ENCODE results near the gene MRPS27. TPM values are rescaled to one million over a fixed set of nuclear protein-coding genes. Genes with fewer than 3 reads are reported as not detected.

Gene MRPS27
- total and polyA plus RNA-seq, 2 of the 13 experiments (the other 11 are each of a cell fraction or from before 2014, with no cell fraction given) = 71.8 to 115 TPM

GRCh38 chr5:72319976-72320752 is at the start of gene MRPS27, which contains the start of gene PTCD2 (continued):
- TF ChIP-seq NFIB (CRISPR knock-in tag; IDR thresholded peaks at IDR 0.05; ENCODE audit: borderline replicate concordance) = no peak
- no peak for TF ChIP-seq ZNF850 (CRISPR knock-in tag; conservative IDR thresholded peaks at IDR 0.05)
- no peak for TF ChIP-seq ZSCAN20 (CRISPR knock-in tag; IDR thresholded peaks at IDR 0.05; ENCODE audit: borderline replicate concordance)
- no peak for TF ChIP-seq ZNF256 (CRISPR knock-in tag; conservative IDR thresholded peaks at IDR 0.05)
- TF ChIP-seq ZFP90 (CRISPR knock-in tag; IDR thresholded peaks at IDR 0.05; ENCODE audit: borderline replicate concordance) = no peak
- TF ChIP-seq PHF21A (CRISPR knock-in tag; IDR thresholded peaks at IDR 0.05) = 0 out of 2 replicates have a peak, but pooled peaks have one; percentile 59
- TF ChIP-seq ZNF570 (CRISPR knock-in tag; IDR thresholded peaks at IDR 0.05; ENCODE audit: borderline replicate concordance) = no peak
- no peak for TF ChIP-seq GPBP1L1 (CRISPR knock-in tag; IDR thresholded peaks at IDR 0.05)
- TF ChIP-seq ZNF383 (CRISPR knock-in tag; IDR thresholded peaks at IDR 0.05; ENCODE audit: borderline replicate concordance) = no peak
- no peak; the same call in 1 of the 2 replicates for TF ChIP-seq ZNF776 (CRISPR knock-in tag; IDR thresholded peaks at IDR 0.05)
- TF ChIP-seq ATF7-NPFF (CRISPR knock-in tag; IDR thresholded peaks at IDR 0.05; ENCODE audit: low read depth) = peak; percentile 50; the same call in 1 of the 2 replicates
- TF ChIP-seq KLF6 (CRISPR knock-in tag; IDR thresholded peaks at IDR 0.05) = peak; percentile 75
- TF ChIP-seq KLF16 (CRISPR knock-in tag; IDR thresholded peaks at IDR 0.05) = peak in 1 of 2 experiments; percentile 84; a peak in 2 of 4 replicates
- TF ChIP-seq ZMYM2 (CRISPR knock-in tag; IDR thresholded peaks at IDR 0.05) = no peak
- TF ChIP-seq SIN3A (IDR thresholded peaks at IDR 0.05; ENCODE audit: borderline replicate concordance, low read depth, low read length) = no peak
- TF ChIP-seq RBFOX2 (IDR thresholded peaks at IDR 0.05; ENCODE audit: low read depth, low read length) = peak; percentile 69
- TF ChIP-seq FOSL1 (CRISPR knock-in tag; IDR thresholded peaks at IDR 0.05; ENCODE audit: borderline replicate concordance) = no peak
- TF ChIP-seq, protein P1, sequence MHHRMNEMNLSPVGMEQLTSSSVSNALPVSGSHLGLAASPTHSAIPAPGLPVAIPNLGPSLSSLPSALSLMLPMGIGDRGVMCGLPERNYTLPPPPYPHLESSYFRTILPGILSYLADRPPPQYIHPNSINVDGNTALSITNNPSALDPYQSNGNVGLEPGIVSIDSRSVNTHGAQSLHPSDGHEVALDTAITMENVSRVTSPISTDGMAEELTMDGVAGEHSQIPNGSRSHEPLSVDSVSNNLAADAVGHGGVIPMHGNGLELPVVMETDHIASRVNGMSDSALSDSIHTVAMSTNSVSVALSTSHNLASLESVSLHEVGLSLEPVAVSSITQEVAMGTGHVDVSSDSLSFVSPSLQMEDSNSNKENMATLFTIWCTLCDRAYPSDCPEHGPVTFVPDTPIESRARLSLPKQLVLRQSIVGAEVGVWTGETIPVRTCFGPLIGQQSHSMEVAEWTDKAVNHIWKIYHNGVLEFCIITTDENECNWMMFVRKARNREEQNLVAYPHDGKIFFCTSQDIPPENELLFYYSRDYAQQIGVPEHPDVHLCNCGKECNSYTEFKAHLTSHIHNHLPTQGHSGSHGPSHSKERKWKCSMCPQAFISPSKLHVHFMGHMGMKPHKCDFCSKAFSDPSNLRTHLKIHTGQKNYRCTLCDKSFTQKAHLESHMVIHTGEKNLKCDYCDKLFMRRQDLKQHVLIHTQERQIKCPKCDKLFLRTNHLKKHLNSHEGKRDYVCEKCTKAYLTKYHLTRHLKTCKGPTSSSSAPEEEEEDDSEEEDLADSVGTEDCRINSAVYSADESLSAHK (CRISPR knock-in tag; IDR thresholded peaks at IDR 0.05; ENCODE audit: borderline replicate concordance) = no peak
- peak; percentile 84 for TF ChIP-seq MED8 (CRISPR knock-in tag; IDR thresholded peaks at IDR 0.05; ENCODE audit: insufficient replicate concordance)
- TF ChIP-seq, protein P2, sequence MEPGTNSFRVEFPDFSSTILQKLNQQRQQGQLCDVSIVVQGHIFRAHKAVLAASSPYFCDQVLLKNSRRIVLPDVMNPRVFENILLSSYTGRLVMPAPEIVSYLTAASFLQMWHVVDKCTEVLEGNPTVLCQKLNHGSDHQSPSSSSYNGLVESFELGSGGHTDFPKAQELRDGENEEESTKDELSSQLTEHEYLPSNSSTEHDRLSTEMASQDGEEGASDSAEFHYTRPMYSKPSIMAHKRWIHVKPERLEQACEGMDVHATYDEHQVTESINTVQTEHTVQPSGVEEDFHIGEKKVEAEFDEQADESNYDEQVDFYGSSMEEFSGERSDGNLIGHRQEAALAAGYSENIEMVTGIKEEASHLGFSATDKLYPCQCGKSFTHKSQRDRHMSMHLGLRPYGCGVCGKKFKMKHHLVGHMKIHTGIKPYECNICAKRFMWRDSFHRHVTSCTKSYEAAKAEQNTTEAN (CRISPR knock-in tag; conservative IDR thresholded peaks at IDR 0.05) = no peak
- TF ChIP-seq GTF3A (CRISPR knock-in tag; conservative IDR thresholded peaks at IDR 0.05) = no peak
- TF ChIP-seq NFATC3 (CRISPR knock-in tag; IDR thresholded peaks at IDR 0.05) = peak; percentile 54; the same call in 1 of the 2 replicates
- no peak for TF ChIP-seq FOXJ3 (CRISPR knock-in tag; IDR thresholded peaks at IDR 0.05; ENCODE audit: borderline replicate concordance)
- no peak for TF ChIP-seq SAFB2 (CRISPR knock-in tag; IDR thresholded peaks at IDR 0.05; ENCODE audit: borderline replicate concordance, low read depth)
- no peak for TF ChIP-seq REXO4 (CRISPR knock-in tag; IDR thresholded peaks at IDR 0.05; ENCODE audit: borderline replicate concordance)

Measured in HepG2 (cell line).